SH-SY5Y (cell line): ENCODE data around the gene ARF1.

Experiments
- GATA2 ChIP-seq: IDR thresholded peaks from 2 replicates; pipeline ENCODE4 v1.6.1; 2011; ENCODE audit warnings: mild to moderate bottlenecking, low read depth, low read length
- GATA3 ChIP-seq: IDR thresholded peaks from 2 replicates; pipeline ENCODE4 v1.6.1; 2011; ENCODE audit warnings: low read depth, mild to moderate bottlenecking, low read length, moderate library complexity

GRCh38 chr1:228112167-228112566 is 29.7 kb downstream of the ARF1 start:
- TF ChIP-seq GATA2, result no peak
- no peak for TF ChIP-seq GATA3
